ENCODE results near the gene GPS1. TPM values are rescaled to one million over a fixed set of nuclear protein-coding genes. Genes with fewer than 3 reads are reported as not detected.

GPS1 gene
- total RNA-seq, 1 experiment from 2014 or later = 149 TPM

- no peak for DNase-seq (ENCODE audit: low read depth)
These were observed 6.6 kb downstream of the GPS1 start for GRCh38 chr17:82058230-82058854.

- no peak for DNase-seq (ENCODE audit: low read depth)
These were observed 7.2 kb downstream of the GPS1 start for GRCh38 chr17:82058855-82059249.

GRCh38 chr17:82059272-82060000, 7.7 kb downstream of the GPS1 start:
- no peak for DNase-seq (ENCODE audit: low read depth)

- DNase-seq (ENCODE audit: low read depth) = no peak
These were observed 8.3 kb downstream of the GPS1 start for GRCh38 chr17:82060001-82060380.

- no peak for DNase-seq (ENCODE audit: low read depth)
These were observed 8.9 kb downstream of the GPS1 start for GRCh38 chr17:82060614-82061013.

- DNase-seq (ENCODE audit: low read depth) = no peak
These were observed 9.6 kb downstream of the GPS1 start for GRCh38 chr17:82061047-82061925.

- DNase-seq (ENCODE audit: low read depth) = no peak
These were observed 10.6 kb downstream of the GPS1 start for GRCh38 chr17:82062076-82062983.

GRCh38 chr17:82062984-82063368, 11.3 kb downstream of the GPS1 start:
- DNase-seq (ENCODE audit: low read depth) = no peak

GRCh38 chr17:82063424-82064415, 12.0 kb downstream of the GPS1 start:
- DNase-seq (ENCODE audit: low read depth) = no peak

GRCh38 chr17:82064433-82065192, 12.9 kb downstream of the GPS1 start:
- no peak for DNase-seq (ENCODE audit: low read depth)

- DNase-seq (ENCODE audit: low read depth) = peak; percentile 22
These were observed 13.5 kb downstream of the GPS1 start for GRCh38 chr17:82065193-82065637.

- DNase-seq (ENCODE audit: low read depth) = peak; percentile 41
These were observed 14.1 kb downstream of the GPS1 start, which contains the start of gene DUS1L for GRCh38 chr17:82065638-82066303. Gene DUS1L, minus strand, starts transcription at chr17:82065804. Its CDS starts 745 bp downstream, at chr17:82065059.

GRCh38 chr17:82070611-82071010, 18.9 kb downstream of the GPS1 start:
- no peak for DNase-seq (ENCODE audit: low read depth)

GRCh38 chr17:82072827-82073226, 21.1 kb downstream of the GPS1 start:
- no peak for DNase-seq (ENCODE audit: low read depth)

GRCh38 chr17:82073446-82073845, 21.7 kb downstream of the GPS1 start:
- no peak for DNase-seq (ENCODE audit: low read depth)

- DNase-seq (ENCODE audit: low read depth) = no peak
These were observed 24.5 kb downstream of the GPS1 start for GRCh38 chr17:82076018-82076784.

- DNase-seq (ENCODE audit: low read depth) = no peak
These were observed 25.3 kb downstream of the GPS1 start for GRCh38 chr17:82076785-82077591.

Data from LHCN-M2 (cell line).